Endometrial microvascular endothelial cells (primary cell): Measurements from ENCODE around the gene RRP12. TPM values are rescaled to one million over a fixed set of nuclear protein-coding genes. Genes with fewer than 3 reads are reported as not detected.
"Not testable (repeated sequence)": the region's sequence is repeated elsewhere in the genome, so short reads cannot be mapped to it uniquely, and the experiment has no call there.

Experiments
- in situ Hi-C: cut with HindIII; loops from 2 replicates; pipeline ENCODE4 v1.10.0; 2017; ENCODE audit warnings: low sequenced_read_pairs, low pct_unique_long_range_greater_than_20kb; ENCODE audit errors: inconsistent ontology term
- total RNA-seq: library from RNA; depleted of rRNA; stranded (reverse); fragments of >200 nt; gene quantifications from one replicate; pipeline ENCODE4 v1.2.3, GENCODE V29; 2015; ENCODE audit errors: inconsistent ontology term

Gene RRP12
- total RNA-seq, 1 donor from 2014 or later: 27.9 TPM

DNA sequence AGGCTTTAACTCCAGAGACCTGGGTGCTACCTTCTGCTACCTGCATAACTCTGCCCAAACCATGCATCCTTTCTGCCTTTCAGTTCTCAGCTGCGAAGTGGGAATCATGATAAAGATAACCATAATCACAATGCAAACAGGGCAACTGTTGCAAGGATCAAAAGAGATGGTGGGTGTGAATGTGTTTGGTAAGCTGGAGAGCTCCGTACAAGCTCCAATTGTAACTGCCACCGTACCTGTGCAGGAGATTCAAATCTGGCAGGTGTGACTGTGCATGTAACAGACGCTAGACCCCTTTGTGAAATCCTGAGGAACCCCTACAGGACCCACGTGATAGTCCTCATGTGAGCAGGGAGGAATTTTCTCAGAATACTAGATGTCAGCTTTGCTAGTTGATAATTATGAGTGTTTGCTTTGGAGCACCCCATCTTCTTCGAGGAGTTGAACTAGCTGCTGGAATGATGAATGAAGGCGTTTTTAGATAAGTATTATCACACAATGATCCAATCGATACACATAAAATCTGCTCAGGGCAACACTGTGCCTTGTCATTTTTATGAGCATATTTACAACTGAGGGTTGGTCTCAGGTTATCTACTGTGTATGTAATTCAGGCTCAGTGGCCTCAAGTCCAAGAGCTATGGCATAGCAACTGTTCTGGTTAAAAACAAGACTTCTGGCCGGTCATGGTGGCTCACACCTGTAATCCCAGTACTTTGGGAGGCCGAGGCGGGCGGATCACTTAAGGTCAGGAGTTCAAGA is 51.2 kb downstream of the RRP12 start:
- in situ Hi-C loops: no loop called here

DNA sequence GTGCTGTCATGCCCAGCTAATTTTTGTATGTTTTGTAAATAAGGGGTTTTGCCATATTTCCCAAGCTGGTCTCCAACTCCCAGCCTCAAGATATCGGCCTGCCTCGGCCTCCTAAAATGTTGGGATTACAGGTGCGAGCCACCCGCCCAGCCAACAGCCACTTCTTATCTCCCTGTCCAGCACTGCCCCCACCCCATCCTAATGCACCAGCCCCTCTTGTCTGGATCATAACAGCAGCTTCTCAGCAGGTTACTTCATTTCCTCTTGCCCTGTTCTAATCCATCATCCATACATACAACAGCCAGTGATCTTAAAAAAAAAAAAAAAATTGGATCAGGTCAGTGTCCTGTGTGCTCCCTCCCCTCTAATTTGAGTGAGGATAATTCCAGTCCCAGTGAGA is 53.8 kb downstream of the RRP12 start:
- in situ Hi-C loops: no loop called here

DNA sequence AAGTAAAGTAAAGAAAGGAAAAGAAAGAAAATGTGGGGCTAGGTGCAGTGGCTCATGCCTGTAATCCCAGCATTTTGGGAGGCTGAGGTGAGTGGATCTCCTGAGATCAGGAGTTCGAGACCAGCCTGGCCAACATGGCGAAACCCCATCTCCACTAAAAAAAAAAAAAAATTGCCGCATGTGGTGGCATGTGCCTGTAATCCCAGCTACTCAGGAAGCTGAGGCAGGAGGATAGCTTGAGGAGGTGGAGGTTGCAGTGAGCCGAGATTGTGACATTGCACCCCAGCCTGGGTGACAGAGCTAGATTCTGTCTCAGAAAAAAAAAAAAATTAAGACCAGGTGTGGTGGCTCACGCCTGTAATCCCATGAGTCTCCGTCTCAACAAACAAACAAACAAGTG is 57.5 kb downstream of the RRP12 start:
- in situ Hi-C loops: not testable (repeated sequence)

DNA sequence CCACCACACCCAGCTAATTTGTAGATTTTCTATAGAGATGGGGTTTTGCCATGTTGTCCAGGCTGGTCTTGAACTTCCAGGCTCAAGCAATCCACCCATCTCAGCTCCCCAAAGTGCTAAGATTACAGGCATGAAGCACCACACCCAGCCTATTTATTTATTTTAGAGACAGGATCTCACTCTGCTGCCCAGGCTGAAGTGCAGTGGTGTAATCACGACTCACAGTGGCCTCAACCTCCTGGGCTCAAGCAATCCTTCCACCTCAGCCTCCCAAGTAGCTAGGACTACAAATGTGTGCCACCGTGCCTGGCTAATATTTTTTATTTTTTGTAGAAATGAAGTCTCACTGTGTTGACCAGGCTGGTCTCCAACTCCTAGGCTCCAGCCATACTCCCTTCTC is 59.7 kb downstream of the RRP12 start:
- in situ Hi-C loops: no loop called here

DNA sequence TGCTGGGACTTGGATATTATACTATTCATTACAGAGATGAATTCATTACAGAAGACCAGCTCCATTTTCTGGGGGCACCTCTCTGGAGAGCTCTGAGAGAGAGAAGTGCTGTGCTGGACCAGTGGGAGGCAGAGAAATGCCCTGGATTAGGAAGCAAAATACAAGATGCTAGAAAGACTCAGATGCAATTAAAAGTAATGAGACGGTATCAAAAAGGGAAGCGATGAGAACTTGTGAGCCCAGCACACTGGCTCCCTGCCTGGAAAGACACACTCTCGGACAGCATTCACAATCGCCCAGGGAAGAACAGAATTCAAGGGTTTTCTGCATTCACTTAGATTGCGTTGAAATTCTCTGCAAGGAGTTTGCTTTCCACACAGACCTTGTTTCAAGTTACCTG is 63.1 kb downstream of the RRP12 start:
- in situ Hi-C loops: no loop called here

DNA sequence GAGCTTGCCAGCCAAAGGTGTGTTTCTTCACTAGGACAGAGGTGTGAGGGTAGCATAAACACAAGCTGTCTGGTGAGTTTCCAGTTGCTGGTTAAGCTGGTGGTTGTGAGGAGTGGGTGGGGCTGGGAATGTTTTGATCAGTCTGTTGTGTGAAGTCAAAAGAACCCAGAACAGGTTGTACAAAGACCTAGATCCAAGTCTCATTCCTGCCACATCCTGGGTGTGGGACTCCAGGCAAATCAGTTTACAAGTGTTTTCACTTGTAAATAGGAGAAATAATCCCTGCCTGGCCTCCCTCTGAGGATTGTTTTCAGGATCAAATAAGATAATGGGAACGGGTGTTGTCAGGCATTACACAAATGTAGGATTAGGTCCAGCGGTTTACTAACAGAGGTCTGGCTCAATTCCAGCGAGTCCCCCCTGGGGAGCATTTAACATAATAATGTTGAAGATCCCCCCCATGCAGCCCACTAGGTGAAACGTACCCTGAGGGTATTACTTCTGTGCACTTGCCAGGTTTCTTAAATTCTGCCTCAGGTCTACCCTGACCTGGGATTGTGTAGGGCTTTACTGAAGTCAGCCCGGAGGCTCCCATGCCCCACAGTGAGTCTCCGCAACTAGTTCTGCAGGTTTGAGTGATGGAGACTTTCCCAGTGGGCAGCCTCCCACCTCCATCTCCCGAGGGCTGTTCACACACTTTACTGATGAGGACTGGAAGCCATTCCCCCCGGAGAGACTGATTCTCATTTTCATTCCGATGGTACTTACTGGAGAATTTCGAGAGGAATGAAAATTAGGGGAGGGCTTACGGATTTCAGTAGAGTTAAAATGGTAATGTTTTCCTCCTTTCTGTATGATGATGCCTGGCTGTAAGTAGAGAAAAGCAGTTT is 64.0 kb downstream of the RRP12 start:
- in situ Hi-C loops: no loop called here

DNA sequence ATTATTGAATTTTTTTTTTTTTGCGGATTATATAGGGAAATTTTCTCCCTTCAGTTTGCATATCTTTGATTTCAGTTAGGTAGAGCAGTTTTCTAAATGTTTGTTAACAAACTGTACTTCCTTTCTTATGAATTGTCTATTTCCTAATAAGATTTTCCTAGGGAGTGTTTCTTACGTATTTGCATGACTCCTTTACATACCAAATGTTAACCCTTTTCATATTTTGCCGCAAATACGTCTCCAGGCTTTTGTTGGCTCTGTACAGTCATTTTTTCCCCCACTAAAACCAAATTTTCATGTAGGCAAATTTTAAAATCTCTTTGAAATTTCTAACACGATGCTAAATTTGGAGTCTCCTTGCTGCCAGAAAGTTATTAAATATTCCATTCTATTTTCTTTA is 64.7 kb downstream of the RRP12 start:
- in situ Hi-C loops: no loop called here

DNA sequence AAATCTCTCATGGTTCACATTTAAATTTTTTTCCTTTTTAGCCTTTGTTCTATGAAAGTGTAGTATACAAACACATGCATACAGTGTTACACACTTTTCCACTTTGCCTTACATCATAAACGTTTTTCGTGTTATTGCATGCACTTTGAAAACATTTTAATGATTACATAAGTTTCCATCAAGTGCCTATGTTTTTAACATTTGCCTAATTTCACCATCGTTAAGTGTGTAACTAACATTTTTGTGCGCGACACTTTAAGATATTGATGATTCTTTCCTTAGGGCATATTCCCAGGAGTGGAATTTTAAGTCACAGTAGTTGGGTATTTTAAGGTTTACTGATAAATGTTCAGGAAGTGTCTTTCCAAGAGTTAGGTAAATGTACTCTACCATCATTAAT is 65.1 kb downstream of the RRP12 start:
- in situ Hi-C loops: no loop called here

DNA sequence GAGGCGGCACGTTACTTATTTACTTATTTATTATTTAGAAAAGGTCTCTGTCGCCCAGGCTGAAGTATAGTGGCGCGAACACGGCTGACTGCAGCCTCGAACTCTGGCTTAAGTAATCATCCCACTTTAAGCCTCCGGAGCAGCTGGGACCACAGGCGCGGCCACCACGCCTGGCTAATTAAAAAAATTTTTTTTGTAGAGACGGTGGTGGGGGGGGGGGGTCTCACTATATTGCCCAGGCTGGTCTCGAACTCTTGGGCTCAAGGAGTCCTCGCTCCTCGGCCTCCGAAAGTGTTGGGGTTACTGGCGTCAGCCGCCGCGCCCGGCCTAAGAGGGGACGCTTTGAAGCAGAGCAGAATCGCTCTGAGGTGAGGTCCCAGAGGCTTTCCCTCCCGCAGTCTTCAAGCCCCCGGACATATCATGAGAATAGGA is 65.9 kb downstream of the RRP12 start:
- in situ Hi-C loops: no loop called here

GRCh38 chr10:97334370-97335175 is 66.6 kb downstream of the RRP12 start, which contains the start of gene FRAT2:
FRAT2 (minus strand) TSS chr10:97334729; CDS start chr10:97334572, 157 bp downstream.
- in situ Hi-C loops: no loop called here

DNA sequence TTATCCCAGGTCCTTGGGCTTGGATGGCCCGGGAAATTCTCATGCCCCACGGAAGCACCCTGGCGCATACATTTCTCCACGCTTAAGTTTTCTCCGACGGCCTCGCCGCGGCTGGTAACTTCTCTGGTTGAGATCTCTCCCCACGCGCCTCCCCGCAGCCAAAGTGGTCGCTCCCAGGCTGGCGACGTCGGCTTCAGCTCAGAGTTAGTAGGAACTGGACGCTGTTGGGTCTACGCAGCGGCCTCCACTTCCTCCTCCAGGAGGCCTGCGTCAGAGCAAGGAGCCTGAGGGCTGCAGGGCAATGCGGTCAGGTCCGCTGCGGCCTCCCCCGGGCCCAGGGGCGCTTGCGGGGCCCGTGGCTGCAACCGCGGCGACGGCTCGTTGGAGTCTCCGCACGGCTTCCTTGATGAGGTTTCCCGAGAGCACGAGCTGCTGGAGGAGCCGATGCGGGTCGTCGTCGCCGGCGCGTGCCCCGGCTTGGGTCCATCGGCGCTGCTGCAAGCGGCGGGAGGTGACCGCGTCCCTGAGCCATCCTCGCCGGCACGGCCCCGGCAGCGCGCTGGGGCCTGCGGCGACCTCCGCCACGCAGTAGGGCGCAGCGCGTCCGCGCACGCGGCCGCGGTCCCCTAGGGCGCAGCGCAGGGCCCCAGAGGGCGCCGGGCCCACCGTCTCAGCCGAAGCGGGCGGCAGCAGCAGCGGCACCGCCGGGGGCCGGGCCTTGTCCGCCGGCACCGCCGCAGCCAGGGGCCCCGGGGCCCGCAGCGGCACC is 67.4 kb downstream of the RRP12 start:
- in situ Hi-C loops: no loop called here

DNA sequence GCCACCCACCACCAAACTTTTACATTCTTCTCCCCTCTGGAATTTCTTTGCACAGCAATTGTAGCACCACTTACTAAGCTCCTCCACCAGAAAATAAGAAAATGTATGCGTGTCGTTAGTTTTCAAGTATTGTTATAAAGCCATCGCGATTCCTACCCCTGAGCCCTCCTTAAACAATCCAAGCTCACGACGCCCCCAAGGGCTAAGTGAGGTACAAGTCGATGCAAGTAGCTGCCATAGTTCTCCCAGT is 67.9 kb downstream of the RRP12 start:
- in situ Hi-C loops: no loop called here

DNA sequence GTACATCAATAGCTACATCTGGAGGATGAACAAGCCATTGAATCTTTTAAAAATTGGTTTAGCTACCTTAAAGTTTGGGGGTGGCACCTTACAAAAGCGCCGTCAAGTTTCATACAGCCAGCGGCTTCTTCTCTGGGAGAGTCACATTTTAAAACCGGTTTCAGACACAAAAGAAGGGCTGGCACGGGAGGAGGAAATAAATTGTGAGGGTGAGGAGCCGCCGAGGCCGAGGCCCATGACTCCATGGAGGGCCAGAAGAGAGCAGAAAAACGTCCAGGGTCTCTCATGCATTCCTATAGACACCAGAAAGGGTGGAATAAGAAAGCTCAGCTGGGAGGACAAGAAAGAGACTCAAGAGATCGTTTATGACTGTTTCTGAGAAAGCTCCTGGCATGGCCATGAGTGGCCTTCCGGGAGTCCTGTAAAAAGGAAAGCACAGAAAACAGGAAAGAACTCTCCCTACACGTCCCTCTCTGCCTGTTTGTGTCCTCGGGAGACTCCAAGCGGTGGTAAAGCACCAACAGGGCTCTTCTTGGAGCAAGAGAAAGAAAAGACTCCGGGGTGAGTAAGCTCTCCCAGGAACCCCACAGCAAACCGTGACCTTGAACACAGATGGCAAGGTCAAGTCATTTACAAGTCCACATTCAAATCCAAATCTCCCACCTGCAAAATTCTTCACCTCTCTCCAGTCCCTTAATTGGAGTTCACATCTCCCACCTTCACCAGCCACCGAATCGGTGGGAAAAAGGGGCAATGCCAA is 68.4 kb downstream of the RRP12 start:
- in situ Hi-C loops: no loop called here

- in situ Hi-C loops: no loop called here
These were observed 69.9 kb downstream of the RRP12 start for GRCh38 chr10:97331153-97331703.

GRCh38 chr10:97329766-97330165 is 71.4 kb downstream of the RRP12 start:
- in situ Hi-C loops: no loop called here

DNA sequence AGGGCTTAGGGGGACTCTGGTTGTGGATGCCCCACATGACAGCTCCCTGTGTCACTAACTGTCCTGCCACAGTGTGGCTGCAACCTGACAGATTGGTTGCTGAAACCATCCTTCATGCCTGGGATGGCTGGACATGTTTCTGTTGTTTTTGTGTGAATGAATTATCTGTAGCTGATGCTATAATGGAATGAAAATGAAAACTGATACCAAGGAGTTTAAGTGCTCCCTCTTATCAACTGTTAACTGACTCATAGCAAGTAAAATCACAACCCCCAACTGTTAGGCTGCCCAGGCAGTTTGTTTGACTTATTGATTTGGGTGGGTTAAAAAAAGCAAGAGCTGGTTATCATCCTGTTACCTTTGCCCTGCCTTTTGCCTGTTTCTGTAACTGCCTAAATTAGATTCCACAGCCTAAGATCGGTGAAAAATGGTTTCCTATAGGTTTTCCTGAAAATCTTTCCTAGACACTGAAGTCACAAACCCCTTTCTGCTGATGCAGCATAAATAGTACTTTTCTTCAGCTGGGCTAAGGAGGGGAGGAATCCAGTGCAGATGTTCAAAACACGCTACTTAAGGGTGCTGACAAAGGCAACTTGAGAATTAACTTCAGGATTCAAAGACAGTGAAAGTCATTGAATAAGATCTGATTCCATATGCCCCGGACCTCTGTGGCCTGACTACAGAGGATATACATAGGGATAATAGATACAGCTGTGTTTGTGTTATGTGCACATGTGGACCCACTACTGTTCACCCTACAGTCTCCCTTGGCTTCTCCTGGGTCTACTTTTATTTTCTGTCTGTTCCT is 72.3 kb downstream of the RRP12 start:
- in situ Hi-C loops: no loop called here
